ENCODE results near the gene TP53BP2.

The TP53BP2 gene

DNA sequence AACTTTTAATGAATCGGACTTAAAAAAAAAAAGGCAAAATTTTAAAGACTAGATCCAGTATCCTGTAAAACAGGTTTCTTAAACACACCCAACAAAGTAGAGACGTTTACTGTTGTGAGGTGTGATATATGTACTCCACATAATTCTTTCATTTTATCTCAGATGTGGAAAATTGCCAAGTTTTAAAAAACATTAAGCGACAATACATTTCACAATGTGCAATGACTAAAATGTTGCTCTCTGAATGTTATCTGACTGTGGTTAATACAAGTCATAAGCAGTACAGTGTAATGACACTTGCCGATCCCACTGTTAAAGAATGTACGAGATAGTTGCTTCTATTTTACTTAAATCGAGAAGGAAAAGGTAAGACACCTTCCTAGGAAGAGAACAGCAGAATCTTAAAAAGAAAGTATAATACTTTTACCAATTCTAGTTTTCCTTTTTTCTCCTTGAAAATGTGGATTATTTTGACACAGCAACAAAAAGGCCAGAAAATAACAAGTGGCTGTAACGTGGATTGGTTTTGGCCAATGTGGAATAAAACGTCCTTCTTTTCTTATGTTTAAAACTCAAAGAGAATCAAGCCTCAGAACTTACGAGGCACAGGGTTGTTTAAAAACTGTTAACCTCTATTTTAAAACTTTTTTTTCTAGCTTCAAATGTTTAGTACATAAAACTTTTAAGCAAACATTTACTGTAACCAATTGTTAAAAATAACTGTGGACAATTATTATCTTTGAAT is 51.4 kb downstream of the TP53BP2 start:
- TF ChIP-seq, protein P1, sequence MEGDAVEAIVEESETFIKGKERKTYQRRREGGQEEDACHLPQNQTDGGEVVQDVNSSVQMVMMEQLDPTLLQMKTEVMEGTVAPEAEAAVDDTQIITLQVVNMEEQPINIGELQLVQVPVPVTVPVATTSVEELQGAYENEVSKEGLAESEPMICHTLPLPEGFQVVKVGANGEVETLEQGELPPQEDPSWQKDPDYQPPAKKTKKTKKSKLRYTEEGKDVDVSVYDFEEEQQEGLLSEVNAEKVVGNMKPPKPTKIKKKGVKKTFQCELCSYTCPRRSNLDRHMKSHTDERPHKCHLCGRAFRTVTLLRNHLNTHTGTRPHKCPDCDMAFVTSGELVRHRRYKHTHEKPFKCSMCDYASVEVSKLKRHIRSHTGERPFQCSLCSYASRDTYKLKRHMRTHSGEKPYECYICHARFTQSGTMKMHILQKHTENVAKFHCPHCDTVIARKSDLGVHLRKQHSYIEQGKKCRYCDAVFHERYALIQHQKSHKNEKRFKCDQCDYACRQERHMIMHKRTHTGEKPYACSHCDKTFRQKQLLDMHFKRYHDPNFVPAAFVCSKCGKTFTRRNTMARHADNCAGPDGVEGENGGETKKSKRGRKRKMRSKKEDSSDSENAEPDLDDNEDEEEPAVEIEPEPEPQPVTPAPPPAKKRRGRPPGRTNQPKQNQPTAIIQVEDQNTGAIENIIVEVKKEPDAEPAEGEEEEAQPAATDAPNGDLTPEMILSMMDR (IDR thresholded peaks at IDR 0.05; ENCODE audit: insufficient read depth, low read length), result no peak
- no peak for DNase-seq (ENCODE audit: low read depth in 1 of 2, low spot score in 1 of 2)
- Histone ChIP-seq H3K27ac (replicated peaks) (no peak overlapping the region), H3K4me3 (replicated peaks; ENCODE audit: insufficient read depth, low read length) (no peak overlapping the region), H3K27me3 (ENCODE audit: insufficient read depth, poor library complexity, severe bottlenecking) (no peaks in the 10 kb centered on the region)

DNA sequence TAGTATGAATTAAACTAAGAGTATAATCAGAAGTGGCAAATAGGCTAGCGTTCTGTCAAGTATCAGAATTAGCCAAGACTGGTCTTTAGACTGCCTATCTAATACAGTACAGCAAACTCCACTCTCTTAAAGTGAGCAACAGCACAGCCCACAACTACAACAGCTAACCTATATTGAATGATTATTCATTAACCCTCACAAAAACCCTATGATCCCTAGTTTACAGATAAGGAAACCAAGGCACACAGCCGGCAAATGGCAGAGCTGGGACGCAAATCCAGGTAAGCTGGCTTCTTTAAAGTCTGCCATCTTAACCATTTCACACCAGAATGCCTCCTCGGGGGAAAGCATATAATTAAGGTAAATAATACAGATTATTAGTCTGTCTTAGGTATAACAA is 52.0 kb downstream of the TP53BP2 start:
- DNase-seq (ENCODE audit: low read depth in 1 of 2, low spot score in 1 of 2), result no peak
- TF ChIP-seq, protein P2, sequence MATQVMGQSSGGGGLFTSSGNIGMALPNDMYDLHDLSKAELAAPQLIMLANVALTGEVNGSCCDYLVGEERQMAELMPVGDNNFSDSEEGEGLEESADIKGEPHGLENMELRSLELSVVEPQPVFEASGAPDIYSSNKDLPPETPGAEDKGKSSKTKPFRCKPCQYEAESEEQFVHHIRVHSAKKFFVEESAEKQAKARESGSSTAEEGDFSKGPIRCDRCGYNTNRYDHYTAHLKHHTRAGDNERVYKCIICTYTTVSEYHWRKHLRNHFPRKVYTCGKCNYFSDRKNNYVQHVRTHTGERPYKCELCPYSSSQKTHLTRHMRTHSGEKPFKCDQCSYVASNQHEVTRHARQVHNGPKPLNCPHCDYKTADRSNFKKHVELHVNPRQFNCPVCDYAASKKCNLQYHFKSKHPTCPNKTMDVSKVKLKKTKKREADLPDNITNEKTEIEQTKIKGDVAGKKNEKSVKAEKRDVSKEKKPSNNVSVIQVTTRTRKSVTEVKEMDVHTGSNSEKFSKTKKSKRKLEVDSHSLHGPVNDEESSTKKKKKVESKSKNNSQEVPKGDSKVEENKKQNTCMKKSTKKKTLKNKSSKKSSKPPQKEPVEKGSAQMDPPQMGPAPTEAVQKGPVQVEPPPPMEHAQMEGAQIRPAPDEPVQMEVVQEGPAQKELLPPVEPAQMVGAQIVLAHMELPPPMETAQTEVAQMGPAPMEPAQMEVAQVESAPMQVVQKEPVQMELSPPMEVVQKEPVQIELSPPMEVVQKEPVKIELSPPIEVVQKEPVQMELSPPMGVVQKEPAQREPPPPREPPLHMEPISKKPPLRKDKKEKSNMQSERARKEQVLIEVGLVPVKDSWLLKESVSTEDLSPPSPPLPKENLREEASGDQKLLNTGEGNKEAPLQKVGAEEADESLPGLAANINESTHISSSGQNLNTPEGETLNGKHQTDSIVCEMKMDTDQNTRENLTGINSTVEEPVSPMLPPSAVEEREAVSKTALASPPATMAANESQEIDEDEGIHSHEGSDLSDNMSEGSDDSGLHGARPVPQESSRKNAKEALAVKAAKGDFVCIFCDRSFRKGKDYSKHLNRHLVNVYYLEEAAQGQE (IDR thresholded peaks at IDR 0.05; ENCODE audit: insufficient replicate concordance, low read depth), result no peak
- TF ChIP-seq SPI1 (IDR thresholded peaks at IDR 0.05; ENCODE audit: borderline replicate concordance, low read depth), result no peak
- TF ChIP-seq GABPA (IDR thresholded peaks at IDR 0.05; ENCODE audit: low read depth), result no peak
- TF ChIP-seq, protein P1 (IDR thresholded peaks at IDR 0.05; ENCODE audit: insufficient read depth, low read length), result no peak
- TF ChIP-seq POLR2AphosphoS5 (IDR thresholded peaks at IDR 0.05; ENCODE audit: low read depth), result no peak
- Histone ChIP-seq H3K27me3 (ENCODE audit: insufficient read depth, poor library complexity, severe bottlenecking) (no peaks in the 10 kb centered on the region), H3K4me3 (replicated peaks; ENCODE audit: insufficient read depth, low read length) (no peak overlapping the region), H3K27ac (replicated peaks) (no peak overlapping the region)

DNA sequence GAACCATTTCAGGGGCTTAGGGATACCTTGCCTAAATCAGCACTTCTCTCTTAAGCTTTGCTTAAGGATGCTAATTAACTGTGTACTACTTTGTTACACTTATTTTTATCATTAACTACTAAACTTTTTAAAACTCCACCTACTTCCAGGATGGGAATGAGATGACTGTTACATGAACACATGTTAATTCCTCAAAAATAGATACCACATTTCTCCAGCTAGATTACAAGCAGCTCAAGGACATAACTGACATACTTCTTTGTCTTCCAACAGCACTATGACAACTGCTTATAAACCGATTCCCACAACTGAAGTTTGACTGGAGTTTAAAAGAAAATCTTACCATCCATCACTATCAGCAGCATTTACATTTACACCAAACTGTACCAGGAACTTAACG is 53.7 kb downstream of the TP53BP2 start:
- no peak for DNase-seq (ENCODE audit: low read depth in 1 of 2, low spot score in 1 of 2)
- Histone ChIP-seq H3K27me3 (ENCODE audit: insufficient read depth, poor library complexity, severe bottlenecking) (no peaks in the 10 kb centered on the region), H3K27ac (replicated peaks) (no peak overlapping the region), H3K4me3 (replicated peaks; ENCODE audit: insufficient read depth, low read length) (no peak overlapping the region)
- TF ChIP-seq, protein P2 (IDR thresholded peaks at IDR 0.05; ENCODE audit: insufficient replicate concordance, low read depth), result no peak
- TF ChIP-seq GABPA (IDR thresholded peaks at IDR 0.05; ENCODE audit: low read depth), result no peak
- no peak for TF ChIP-seq POLR2AphosphoS5 (IDR thresholded peaks at IDR 0.05; ENCODE audit: low read depth)
- TF ChIP-seq, protein P1 (IDR thresholded peaks at IDR 0.05; ENCODE audit: insufficient read depth, low read length), result no peak
- TF ChIP-seq SPI1 (IDR thresholded peaks at IDR 0.05; ENCODE audit: borderline replicate concordance, low read depth), result no peak
